H1 (cell line): ENCODE data around the gene DIAPH1. TPM values are rescaled to one million over a fixed set of nuclear protein-coding genes. Genes with fewer than 3 reads are reported as not detected.

ENCODE experiments used
- CEBPB ChIP-seq: IDR thresholded peaks from 2 replicates; pipeline ENCODE4 v1.6.1; 2012; ENCODE audit warnings: low read depth, low read length
- EGR1 ChIP-seq: IDR thresholded peaks from 2 replicates; pipeline ENCODE4 v1.6.1; 2011; ENCODE audit warnings: low read depth, low read length, borderline replicate concordance
- EP300 ChIP-seq, 2 experiments: IDR thresholded peaks; 1 replicate in 1 of 2; 2 replicates in 1 of 2; pipeline ENCODE4 v1.6.1; 2011 to 2012; ENCODE audit warnings: low read depth in 2 of 2, low read length in 2 of 2, mild to moderate bottlenecking in 2 of 2, borderline replicate concordance in 1 of 2, inconsistent platforms in 1 of 2, moderate library complexity in 1 of 2
- GTF2F1 ChIP-seq: IDR thresholded peaks from 2 replicates; pipeline ENCODE4 v1.6.1; 2012; ENCODE audit warnings: low read depth, low read length, improper control_type of control experiment, borderline replicate concordance
- HDAC2 ChIP-seq, 2 experiments: fragments of 300-600 bp in 1 of 2; sonication (generic) in 1 of 2; IDR thresholded peaks; 2 replicates each; pipeline ENCODE4 v1.6.1; 2011 to 2012; ENCODE audit warnings: low read depth in 2 of 2, low read length in 2 of 2, mild to moderate bottlenecking in 2 of 2, moderate library complexity in 2 of 2, borderline replicate concordance in 1 of 2, inconsistent platforms in 1 of 2
- KDM5A ChIP-seq: fragments of 200-600 bp; IDR thresholded peaks from 2 replicates; pipeline ENCODE4 v1.7.1; 2012; ENCODE audit warnings: mild to moderate bottlenecking, low read length, inconsistent platforms, mixed read lengths
- POLR2A ChIP-seq, 2 experiments: IDR thresholded peaks; 1 replicate in 1 of 2; 2 replicates in 1 of 2; pipeline ENCODE4 v1.6.1; 2011; ENCODE audit warnings: low read depth in 2 of 2, low read length in 2 of 2, mild to moderate bottlenecking in 2 of 2; ENCODE audit errors: control extremely low read depth in 1 of 2
- SAP30 ChIP-seq: fragments of 300-600 bp; sonication (generic); IDR thresholded peaks from 2 replicates; pipeline ENCODE4 v1.7.1; 2012; ENCODE audit warnings: low read length, moderate library complexity, mild to moderate bottlenecking, inconsistent platforms; ENCODE audit not compliant: insufficient read depth, insufficient replicate concordance
- SIRT6 ChIP-seq: IDR thresholded peaks from one replicate; pipeline ENCODE4 v1.7.1; 2012; ENCODE audit warnings: low read length, inconsistent platforms
- TAF1 ChIP-seq: IDR thresholded peaks from 2 replicates; pipeline ENCODE4 v1.6.1; 2011; ENCODE audit warnings: mild to moderate bottlenecking, low read depth, low read length
- polyA plus RNA-seq, 7 experiments: library from polyadenylated mRNA; depleted of rRNA in 3 of 7; stranded (reverse) in 5 of 7; unstranded in 2 of 7; fragments of >200 nt in 5 of 7; fragments of 200-250 nt in 2 of 7; gene quantifications; 1 replicate in 5 of 7; 2 replicates in 1 of 7; 4 replicates in 1 of 7; pipeline versions ENCODE4 v1.2.1 to v1.2.3, GENCODE V29; 2011 to 2013; ENCODE audit warnings: missing spikeins in 2 of 7, mixed read lengths in 2 of 7
- total RNA-seq: library from RNA; stranded (reverse); fragmentation: NEBNext Ultra II Directional; extraction: Animal tissue kit (Norgen Biotek cat#: 25700); gene quantifications from 2 replicates; pipeline ENCODE4 v1.2.1, GENCODE V29; 2021

DIAPH1 gene
- total and polyA plus RNA-seq, 2 of the 8 experiments (the other 6 are each of a cell fraction or from before 2014, with no cell fraction given), result 61.2 to 114 TPM

- peak; percentile 50 for TF ChIP-seq TAF1
- TF ChIP-seq EP300 (IDR thresholded peaks at IDR 0.05; ENCODE audit: borderline replicate concordance in 1 of 2, low read depth in 2 of 2, low read length in 2 of 2), result no peak
- TF ChIP-seq SAP30, result no peak
- TF ChIP-seq SIRT6, result no peak
- TF ChIP-seq CEBPB, result no peak
- no peak for TF ChIP-seq GTF2F1
- TF ChIP-seq EGR1, result peak; percentile 86; the same call in 1 of the 2 replicates
- TF ChIP-seq KDM5A, result no peak
- TF ChIP-seq POLR2A (IDR thresholded peaks at IDR 0.05; ENCODE audit: control extremely low read depth in 1 of 2, low read depth in 2 of 2, low read length in 2 of 2), result no peak; a peak in 2 of 3 replicates
- 0 out of 4 replicates have a peak, but pooled peaks of 1 of the 2 experiments have one; percentile 12 for TF ChIP-seq HDAC2 (IDR thresholded peaks at IDR 0.05; ENCODE audit: borderline replicate concordance in 1 of 2, low read depth in 2 of 2, low read length in 2 of 2)
Observed at GRCh38 chr5:141513627-141514329, 105.0 kb downstream of the DIAPH1 start (continued).
